ENCODE measurements around the gene GPC5. TPM values are rescaled to one million over a fixed set of nuclear protein-coding genes. Genes with fewer than 3 reads are reported as not detected.

Gene GPC5
- total and polyA plus RNA-seq, 2 of the 8 experiments (the other 6 are each of a cell fraction or from before 2014, with no cell fraction given): 0.20 to 0.39 TPM

GRCh38 chr13:92101801-92102200 lies 703.4 kb downstream of the GPC5 start:
- Histone ChIP-seq H2AFZ (ENCODE audit: low read length) (no peak overlapping the region), H4K8ac (ENCODE audit: extremely low read depth, insufficient read depth, low read length) (no peak overlapping the region), H3K14ac (ENCODE audit: insufficient read length) (no peak overlapping the region), H2BK120ac (replicated peaks; ENCODE audit: low read depth, low read length) (no peak overlapping the region), H3K27me3 (replicated peaks in 1 of 4; ENCODE audit: control insufficient read depth in 3 of 4, extremely low read depth in 1 of 4, insufficient read depth in 3 of 4, low read length in 3 of 4) (no peaks in the 10 kb centered on the region), H4K5ac (ENCODE audit: insufficient read length, low read depth, low read length) (no peak overlapping the region), H3K56ac (replicated peaks; ENCODE audit: insufficient read length, low read depth, low read length) (no peak overlapping the region), H4K20me1 (replicated peaks in 1 of 2; ENCODE audit: control insufficient read depth in 1 of 2, insufficient read depth in 2 of 2, low read length in 2 of 2) (no peaks in the 10 kb centered on the region), H2BK12ac (ENCODE audit: low read depth, low read length) (no peak overlapping the region), H2AK5ac (ENCODE audit: low read depth, low read length) (no peak overlapping the region), H3K23ac (ENCODE audit: insufficient read length) (no peak overlapping the region), H3K4me3 (ENCODE audit: extremely low read depth in 1 of 4, insufficient read depth in 2 of 4, low read depth in 3 of 4, low read length in 4 of 4) (no peak overlapping the region), H3K9ac (replicated peaks in 1 of 4; ENCODE audit: extremely low read depth in 1 of 4, low read depth in 3 of 4, low read length in 3 of 4) (no peak overlapping the region), H3K4ac (replicated peaks; ENCODE audit: insufficient read length, low read depth, low read length) (no peak overlapping the region), H2BK20ac (ENCODE audit: low read length) (no peak overlapping the region), H3K9me3 (ENCODE audit: insufficient read depth in 2 of 2, low read depth in 1 of 2, low read length in 1 of 2) (no peaks in the 10 kb centered on the region), H3K4me2 (ENCODE audit: insufficient read depth in 1 of 2, low read depth in 2 of 2, low read length in 2 of 2) (no peak overlapping the region), H2BK5ac (ENCODE audit: low read depth, low read length) (no peak overlapping the region), H3K79me1 (ENCODE audit: low read depth, low read length) (no peaks in the 10 kb centered on the region), H3K4me1 (replicated peaks in 1 of 4; ENCODE audit: control insufficient read depth in 3 of 4, insufficient read depth in 4 of 4, low read length in 3 of 4) (no peaks in the 10 kb centered on the region), H3K18ac (ENCODE audit: extremely low read depth, low read length) (no peak overlapping the region), H3K36me3 (ENCODE audit: control insufficient read depth in 2 of 4, insufficient read depth in 4 of 4, low read length in 3 of 4) (no peaks in the 10 kb centered on the region), H3K27ac (ENCODE audit: low read depth, low read length) (no peak overlapping the region), H4K91ac (replicated peaks; ENCODE audit: insufficient read length, low read length) (no peak overlapping the region), H3K79me2 (ENCODE audit: control insufficient read depth in 1 of 2, insufficient read depth in 2 of 2, low read length in 2 of 2) (no peaks in the 10 kb centered on the region), H2BK15ac (ENCODE audit: low read length) (no peak overlapping the region), H3K23me2 (ENCODE audit: low read depth, low read length) (no peaks in the 10 kb centered on the region)
- DNase-seq (ENCODE audit: low read depth in 1 of 2, low spot score in 2 of 2): no peak
- POLR2A ChIA-PET (ENCODE audit: partially characterized antibody): no interaction called here
- TF ChIP-seq BACH1 (IDR thresholded peaks at IDR 0.05; ENCODE audit: low read length) (no peak), CHD2 (IDR thresholded peaks at IDR 0.05; ENCODE audit: low read length) (no peak), TBP (IDR thresholded peaks at IDR 0.05; ENCODE audit: low read depth, low read length) (no peak), POLR2A (IDR thresholded peaks at IDR 0.05; ENCODE audit: control extremely low read depth in 1 of 2, low read depth in 2 of 2, low read length in 2 of 2) (no peak), SAP30 (IDR thresholded peaks at IDR 0.05; ENCODE audit: insufficient read depth, insufficient replicate concordance, low read length) (no peak)
- CTCF ChIA-PET (ENCODE audit: partially characterized antibody): no interaction called here
- FAIRE-seq: no peak

All from H1 (cell line).